ENCODE data around the gene PDE4D. TPM values are rescaled to one million over a fixed set of nuclear protein-coding genes. Genes with fewer than 3 reads are reported as not detected.

The PDE4D gene
- total RNA-seq, 1 experiment from 2014 or later, result 6.5 TPM

DNA sequence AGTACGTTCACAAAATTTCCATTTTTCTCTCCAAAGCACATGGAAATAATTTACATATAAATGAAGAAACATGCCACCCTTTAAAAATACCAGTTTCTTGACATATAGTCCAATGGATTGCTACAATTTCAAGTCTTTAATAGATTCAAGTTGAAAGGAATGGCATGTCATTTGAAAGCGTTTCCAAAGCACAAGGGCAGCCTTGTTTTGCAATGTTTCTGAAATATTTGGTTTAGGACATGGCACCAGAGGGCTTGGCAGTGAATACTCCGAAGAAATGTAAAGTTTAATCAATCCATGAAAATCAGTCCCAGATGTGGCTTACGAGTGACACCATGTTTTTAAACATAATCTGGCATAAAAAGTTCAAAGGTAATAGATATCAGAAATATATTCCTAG lies 333.7 kb downstream of the PDE4D start:
- no TSS peak for BruUV-seq (replicated peaks)
- no peaks in the 10 kb centered on the region for H3K9me3 ChIP-seq (ENCODE audit: low read depth, low read length, poor library complexity, severe bottlenecking)
- H3K27me3 ChIP-seq (replicated peaks; ENCODE audit: insufficient read depth, low read depth, low read length, poor library complexity), result no peaks in the 10 kb centered on the region
- no peak overlapping the region for H3K4me3 ChIP-seq (ENCODE audit: low read depth, low read length, poor library complexity, severe bottlenecking)
- TF ChIP-seq, protein P1, sequence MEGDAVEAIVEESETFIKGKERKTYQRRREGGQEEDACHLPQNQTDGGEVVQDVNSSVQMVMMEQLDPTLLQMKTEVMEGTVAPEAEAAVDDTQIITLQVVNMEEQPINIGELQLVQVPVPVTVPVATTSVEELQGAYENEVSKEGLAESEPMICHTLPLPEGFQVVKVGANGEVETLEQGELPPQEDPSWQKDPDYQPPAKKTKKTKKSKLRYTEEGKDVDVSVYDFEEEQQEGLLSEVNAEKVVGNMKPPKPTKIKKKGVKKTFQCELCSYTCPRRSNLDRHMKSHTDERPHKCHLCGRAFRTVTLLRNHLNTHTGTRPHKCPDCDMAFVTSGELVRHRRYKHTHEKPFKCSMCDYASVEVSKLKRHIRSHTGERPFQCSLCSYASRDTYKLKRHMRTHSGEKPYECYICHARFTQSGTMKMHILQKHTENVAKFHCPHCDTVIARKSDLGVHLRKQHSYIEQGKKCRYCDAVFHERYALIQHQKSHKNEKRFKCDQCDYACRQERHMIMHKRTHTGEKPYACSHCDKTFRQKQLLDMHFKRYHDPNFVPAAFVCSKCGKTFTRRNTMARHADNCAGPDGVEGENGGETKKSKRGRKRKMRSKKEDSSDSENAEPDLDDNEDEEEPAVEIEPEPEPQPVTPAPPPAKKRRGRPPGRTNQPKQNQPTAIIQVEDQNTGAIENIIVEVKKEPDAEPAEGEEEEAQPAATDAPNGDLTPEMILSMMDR (conservative IDR thresholded peaks at IDR 0.05; ENCODE audit: low read depth, low read length), result no peak
- no peak for TF ChIP-seq EZH2 (IDR thresholded peaks at IDR 0.05; ENCODE audit: borderline replicate concordance, low read depth, low read length, poor library complexity, severe bottlenecking)
- intact Hi-C loops (cut with micrococcal nuclease; ENCODE audit: unreplicated experiment), result no loop called here
- H3K36me3 ChIP-seq (ENCODE audit: insufficient read depth, low read length, poor library complexity, severe bottlenecking), result no peaks in the 10 kb centered on the region
- H3K27ac ChIP-seq (ENCODE audit: low read depth, low read length, poor library complexity, severe bottlenecking), result no peak overlapping the region
- no peak for DNase-seq (ENCODE audit: low spot score)
- CTCF ChIA-PET, result no interaction called here
- POLR2A ChIA-PET (ENCODE audit: low non-redundant PET), result no interaction called here
- H3K4me1 ChIP-seq (ENCODE audit: insufficient read depth, low read length, poor library complexity, severe bottlenecking), result no peaks in the 10 kb centered on the region

GRCh38 chr5:59559323-59559722 lies 334.2 kb downstream of the PDE4D start:
- Histone ChIP-seq H3K4me1 (ENCODE audit: insufficient read depth, low read length, poor library complexity, severe bottlenecking) (no peaks in the 10 kb centered on the region), H3K9me3 (ENCODE audit: low read depth, low read length, poor library complexity, severe bottlenecking) (no peaks in the 10 kb centered on the region), H3K36me3 (ENCODE audit: insufficient read depth, low read length, poor library complexity, severe bottlenecking) (no peaks in the 10 kb centered on the region), H3K4me3 (ENCODE audit: low read depth, low read length, poor library complexity, severe bottlenecking) (no peak overlapping the region), H3K27me3 (replicated peaks; ENCODE audit: insufficient read depth, low read depth, low read length, poor library complexity) (no peaks in the 10 kb centered on the region), H3K27ac (ENCODE audit: low read depth, low read length, poor library complexity, severe bottlenecking) (no peak overlapping the region)
- intact Hi-C loops (cut with micrococcal nuclease; ENCODE audit: unreplicated experiment), result no loop called here
- TF ChIP-seq, protein P1 (conservative IDR thresholded peaks at IDR 0.05; ENCODE audit: low read depth, low read length), result no peak
- no peak for TF ChIP-seq EZH2 (IDR thresholded peaks at IDR 0.05; ENCODE audit: borderline replicate concordance, low read depth, low read length, poor library complexity, severe bottlenecking)
- no TSS peak for BruUV-seq (replicated peaks)
- DNase-seq (ENCODE audit: low spot score), result no peak
- POLR2A ChIA-PET (ENCODE audit: low non-redundant PET), result no interaction called here
- CTCF ChIA-PET, result no interaction called here

GRCh38 chr5:59558501-59558900 lies 335.0 kb downstream of the PDE4D start:
- Histone ChIP-seq H3K9me3 (ENCODE audit: low read depth, low read length, poor library complexity, severe bottlenecking) (no peaks in the 10 kb centered on the region), H3K36me3 (ENCODE audit: insufficient read depth, low read length, poor library complexity, severe bottlenecking) (no peaks in the 10 kb centered on the region), H3K27ac (ENCODE audit: low read depth, low read length, poor library complexity, severe bottlenecking) (no peak overlapping the region), H3K4me3 (ENCODE audit: low read depth, low read length, poor library complexity, severe bottlenecking) (no peak overlapping the region), H3K27me3 (replicated peaks; ENCODE audit: insufficient read depth, low read depth, low read length, poor library complexity) (no peaks in the 10 kb centered on the region), H3K4me1 (ENCODE audit: insufficient read depth, low read length, poor library complexity, severe bottlenecking) (no peaks in the 10 kb centered on the region)
- CTCF ChIA-PET, result no interaction called here
- BruUV-seq (replicated peaks), result no TSS peak
- DNase-seq (ENCODE audit: low spot score), result no peak
- intact Hi-C loops (cut with micrococcal nuclease; ENCODE audit: unreplicated experiment), result no loop called here
- POLR2A ChIA-PET (ENCODE audit: low non-redundant PET), result no interaction called here
- TF ChIP-seq EZH2 (IDR thresholded peaks at IDR 0.05; ENCODE audit: borderline replicate concordance, low read depth, low read length, poor library complexity, severe bottlenecking), result no peak
- TF ChIP-seq, protein P1 (conservative IDR thresholded peaks at IDR 0.05; ENCODE audit: low read depth, low read length), result no peak
